HL-60 (cell line): Measurements from ENCODE around the gene CASTOR1.
A peak's percentile ranks its signal among the peaks of the same experiment; 100 is the strongest.

Source experiments
- DNase-seq, 2 experiments: peaks; one replicate each; pipeline ENCODE4 v3.0.0-alpha.2; 2010 to 2020; ENCODE audit warnings: low read depth in 1 of 2, low spot score in 1 of 2
- H3K27ac ChIP-seq: fragments of 250-450 bp; sonication (Bioruptor Pico); replicated peaks from 2 replicates; pipeline ENCODE4 v1.5.1; 2020; ENCODE audit warnings: mild to moderate bottlenecking, moderate library complexity
- H3K27me3 ChIP-seq: fragments of 250-450 bp; sonication (Bioruptor Pico); 2 replicates; pipeline ENCODE4 v1.5.1; 2021; ENCODE audit warnings: mild to moderate bottlenecking, moderate library complexity; ENCODE audit not compliant: insufficient read depth, poor library complexity, severe bottlenecking
- H3K4me3 ChIP-seq: replicated peaks from 2 replicates; pipeline ENCODE4 v1.5.1; 2011; ENCODE audit warnings: mild to moderate bottlenecking, control low read depth, low read length; ENCODE audit not compliant: insufficient read depth
- GABPA ChIP-seq: IDR thresholded peaks from 2 replicates; pipeline ENCODE4 v1.6.1; 2012; ENCODE audit warnings: low read depth
- POLR2AphosphoS5 ChIP-seq: IDR thresholded peaks from 2 replicates; pipeline ENCODE4 v1.6.1; 2012; ENCODE audit warnings: low read depth
- SPI1 ChIP-seq: IDR thresholded peaks from 2 replicates; pipeline ENCODE4 v1.6.1; 2012; ENCODE audit warnings: low read depth, mild to moderate bottlenecking, borderline replicate concordance
- TF ChIP-seq, protein P1 (sequence below): IDR thresholded peaks from 2 replicates; pipeline ENCODE4 v1.6.1; 2012; ENCODE audit warnings: low read depth; ENCODE audit not compliant: insufficient replicate concordance
- TF ChIP-seq, protein P2 (sequence below): IDR thresholded peaks from one replicate; pipeline ENCODE4 v1.5.1; 2011; ENCODE audit warnings: low read length, control low read depth, inconsistent platforms; ENCODE audit not compliant: insufficient read depth

Gene CASTOR1

GRCh38 chr22:30302810-30303138 is 13.5 kb upstream of the CASTOR1 start:
- Histone ChIP-seq H3K27ac (peak overlapping the region; percentile 50), H3K4me3 (no peak overlapping the region), H3K27me3 (no peaks in the 10 kb centered on the region)
- no peak for DNase-seq
- TF ChIP-seq GABPA: no peak
- TF ChIP-seq, protein P1, sequence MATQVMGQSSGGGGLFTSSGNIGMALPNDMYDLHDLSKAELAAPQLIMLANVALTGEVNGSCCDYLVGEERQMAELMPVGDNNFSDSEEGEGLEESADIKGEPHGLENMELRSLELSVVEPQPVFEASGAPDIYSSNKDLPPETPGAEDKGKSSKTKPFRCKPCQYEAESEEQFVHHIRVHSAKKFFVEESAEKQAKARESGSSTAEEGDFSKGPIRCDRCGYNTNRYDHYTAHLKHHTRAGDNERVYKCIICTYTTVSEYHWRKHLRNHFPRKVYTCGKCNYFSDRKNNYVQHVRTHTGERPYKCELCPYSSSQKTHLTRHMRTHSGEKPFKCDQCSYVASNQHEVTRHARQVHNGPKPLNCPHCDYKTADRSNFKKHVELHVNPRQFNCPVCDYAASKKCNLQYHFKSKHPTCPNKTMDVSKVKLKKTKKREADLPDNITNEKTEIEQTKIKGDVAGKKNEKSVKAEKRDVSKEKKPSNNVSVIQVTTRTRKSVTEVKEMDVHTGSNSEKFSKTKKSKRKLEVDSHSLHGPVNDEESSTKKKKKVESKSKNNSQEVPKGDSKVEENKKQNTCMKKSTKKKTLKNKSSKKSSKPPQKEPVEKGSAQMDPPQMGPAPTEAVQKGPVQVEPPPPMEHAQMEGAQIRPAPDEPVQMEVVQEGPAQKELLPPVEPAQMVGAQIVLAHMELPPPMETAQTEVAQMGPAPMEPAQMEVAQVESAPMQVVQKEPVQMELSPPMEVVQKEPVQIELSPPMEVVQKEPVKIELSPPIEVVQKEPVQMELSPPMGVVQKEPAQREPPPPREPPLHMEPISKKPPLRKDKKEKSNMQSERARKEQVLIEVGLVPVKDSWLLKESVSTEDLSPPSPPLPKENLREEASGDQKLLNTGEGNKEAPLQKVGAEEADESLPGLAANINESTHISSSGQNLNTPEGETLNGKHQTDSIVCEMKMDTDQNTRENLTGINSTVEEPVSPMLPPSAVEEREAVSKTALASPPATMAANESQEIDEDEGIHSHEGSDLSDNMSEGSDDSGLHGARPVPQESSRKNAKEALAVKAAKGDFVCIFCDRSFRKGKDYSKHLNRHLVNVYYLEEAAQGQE: no peak
- no peak for TF ChIP-seq SPI1
- no peak for TF ChIP-seq POLR2AphosphoS5
- TF ChIP-seq, protein P2, sequence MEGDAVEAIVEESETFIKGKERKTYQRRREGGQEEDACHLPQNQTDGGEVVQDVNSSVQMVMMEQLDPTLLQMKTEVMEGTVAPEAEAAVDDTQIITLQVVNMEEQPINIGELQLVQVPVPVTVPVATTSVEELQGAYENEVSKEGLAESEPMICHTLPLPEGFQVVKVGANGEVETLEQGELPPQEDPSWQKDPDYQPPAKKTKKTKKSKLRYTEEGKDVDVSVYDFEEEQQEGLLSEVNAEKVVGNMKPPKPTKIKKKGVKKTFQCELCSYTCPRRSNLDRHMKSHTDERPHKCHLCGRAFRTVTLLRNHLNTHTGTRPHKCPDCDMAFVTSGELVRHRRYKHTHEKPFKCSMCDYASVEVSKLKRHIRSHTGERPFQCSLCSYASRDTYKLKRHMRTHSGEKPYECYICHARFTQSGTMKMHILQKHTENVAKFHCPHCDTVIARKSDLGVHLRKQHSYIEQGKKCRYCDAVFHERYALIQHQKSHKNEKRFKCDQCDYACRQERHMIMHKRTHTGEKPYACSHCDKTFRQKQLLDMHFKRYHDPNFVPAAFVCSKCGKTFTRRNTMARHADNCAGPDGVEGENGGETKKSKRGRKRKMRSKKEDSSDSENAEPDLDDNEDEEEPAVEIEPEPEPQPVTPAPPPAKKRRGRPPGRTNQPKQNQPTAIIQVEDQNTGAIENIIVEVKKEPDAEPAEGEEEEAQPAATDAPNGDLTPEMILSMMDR: no peak

DNA sequence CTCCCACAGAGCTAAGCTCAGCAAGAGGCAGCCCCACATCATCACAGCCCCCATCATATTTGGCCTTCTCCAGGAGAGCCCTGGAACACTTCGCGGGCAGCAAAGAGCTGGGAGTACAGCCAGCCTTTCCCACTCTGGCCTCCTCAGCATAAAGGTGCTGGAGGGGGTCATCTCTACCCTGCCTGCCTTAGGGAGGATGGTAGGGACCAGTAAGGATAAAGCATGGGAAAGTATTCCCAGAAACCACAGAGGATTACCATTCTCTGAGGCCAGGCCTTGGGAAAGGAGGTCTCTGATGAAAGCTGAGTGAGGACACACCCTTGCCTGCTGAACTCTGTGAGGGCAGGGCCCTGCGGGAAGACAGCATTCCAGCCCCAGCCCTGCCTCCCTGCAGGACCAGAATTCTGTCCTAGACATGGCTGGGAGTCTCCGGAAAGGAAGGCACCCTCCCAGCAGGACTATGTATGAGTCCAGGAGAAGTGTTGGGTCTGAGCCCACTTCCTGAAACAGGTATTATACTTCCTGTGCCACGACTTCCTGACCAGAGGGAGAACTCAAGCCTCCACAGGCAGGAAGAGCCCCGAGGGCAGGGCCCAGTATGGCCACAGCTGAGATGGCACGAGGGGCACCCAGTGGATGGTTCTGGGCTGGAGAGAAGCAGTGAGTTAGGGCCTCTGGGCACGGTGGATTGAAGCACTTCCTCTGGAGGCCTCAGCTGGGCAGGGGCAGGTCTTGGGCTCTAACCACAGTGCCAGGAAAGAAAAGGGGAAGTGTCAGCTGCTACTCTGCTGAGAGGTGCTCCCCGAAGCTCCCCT is 12.9 kb upstream of the CASTOR1 start:
- TF ChIP-seq, protein P2: no peak
- TF ChIP-seq SPI1: peak; percentile 99
- 0 out of 2 replicates have a peak, but pooled peaks have one; percentile 62 for TF ChIP-seq POLR2AphosphoS5
- Histone ChIP-seq H3K27me3 (no peaks in the 10 kb centered on the region), H3K4me3 (no peak overlapping the region), H3K27ac (peak overlapping the region; percentile 50)
- peak; percentile 70 to 92 for DNase-seq

DNA sequence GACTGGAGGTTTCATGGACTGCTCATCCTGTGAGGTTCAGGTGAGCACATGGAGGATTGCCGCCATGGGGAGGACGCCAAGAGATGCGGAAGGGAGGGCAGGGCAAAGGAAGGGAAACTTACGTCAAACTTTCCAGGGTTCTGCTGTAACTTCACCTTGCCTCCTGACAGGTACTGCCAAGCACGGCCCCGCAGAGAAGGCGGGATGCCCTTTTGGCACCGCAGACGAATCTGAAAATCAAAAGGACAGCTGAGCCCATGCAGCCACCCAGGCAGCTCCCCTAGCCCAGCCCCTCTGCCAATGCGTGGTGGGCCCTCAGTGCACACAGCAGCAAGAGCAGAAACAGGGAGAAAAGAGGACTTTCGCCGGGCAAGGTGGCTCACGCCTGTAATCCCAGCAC is 10.0 kb upstream of the CASTOR1 start:
- no peak overlapping the region for H3K4me3 ChIP-seq
- H3K27me3 ChIP-seq: no peaks in the 10 kb centered on the region
- no peak for DNase-seq
- no peak overlapping the region for H3K27ac ChIP-seq
- TF ChIP-seq SPI1 (no peak), POLR2AphosphoS5 (no peak), GABPA (no peak)
- TF ChIP-seq, protein P2: no peak
- TF ChIP-seq, protein P1: no peak
